Nephron progenitor cell (in vitro differentiated cells): ENCODE measurements around the gene POMGNT1.

Experiments
- DNase-seq: peaks from one replicate; pipeline ENCODE4 v3.0.0; 2021
- H3K27ac Mint-ChIP-seq: 2 replicates; pipeline ENCODE4 v1.8.0; 2021; ENCODE audit warnings: mild to moderate bottlenecking, moderate library complexity, mixed read lengths
- H3K27me3 Mint-ChIP-seq: 2 replicates; pipeline ENCODE4 v1.8.0; 2021; ENCODE audit warnings: mild to moderate bottlenecking, low read depth, mixed read lengths; ENCODE audit not compliant: poor library complexity
- H3K36me3 Mint-ChIP-seq: 2 replicates; pipeline ENCODE4 v1.8.0; 2021; ENCODE audit warnings: low read depth, mixed read lengths
- H3K4me1 Mint-ChIP-seq: 2 replicates; pipeline ENCODE4 v1.8.0; 2021; ENCODE audit warnings: mixed read lengths
- H3K4me3 Mint-ChIP-seq: 2 replicates; pipeline ENCODE4 v1.8.0; 2021; ENCODE audit warnings: mild to moderate bottlenecking, moderate library complexity, mixed read lengths
- H3K9me3 Mint-ChIP-seq: 2 replicates; pipeline ENCODE4 v1.8.0; 2021; ENCODE audit warnings: mild to moderate bottlenecking, moderate library complexity, mixed read lengths
- TF ChIP-seq, protein P1 (sequence below): fragments of 200-600 bp; sonication (generic); IDR thresholded peaks from 2 replicates; pipeline ENCODE4 v1.5.0; 2021; ENCODE audit warnings: antibody characterized with exemption

POMGNT1 gene

DNA sequence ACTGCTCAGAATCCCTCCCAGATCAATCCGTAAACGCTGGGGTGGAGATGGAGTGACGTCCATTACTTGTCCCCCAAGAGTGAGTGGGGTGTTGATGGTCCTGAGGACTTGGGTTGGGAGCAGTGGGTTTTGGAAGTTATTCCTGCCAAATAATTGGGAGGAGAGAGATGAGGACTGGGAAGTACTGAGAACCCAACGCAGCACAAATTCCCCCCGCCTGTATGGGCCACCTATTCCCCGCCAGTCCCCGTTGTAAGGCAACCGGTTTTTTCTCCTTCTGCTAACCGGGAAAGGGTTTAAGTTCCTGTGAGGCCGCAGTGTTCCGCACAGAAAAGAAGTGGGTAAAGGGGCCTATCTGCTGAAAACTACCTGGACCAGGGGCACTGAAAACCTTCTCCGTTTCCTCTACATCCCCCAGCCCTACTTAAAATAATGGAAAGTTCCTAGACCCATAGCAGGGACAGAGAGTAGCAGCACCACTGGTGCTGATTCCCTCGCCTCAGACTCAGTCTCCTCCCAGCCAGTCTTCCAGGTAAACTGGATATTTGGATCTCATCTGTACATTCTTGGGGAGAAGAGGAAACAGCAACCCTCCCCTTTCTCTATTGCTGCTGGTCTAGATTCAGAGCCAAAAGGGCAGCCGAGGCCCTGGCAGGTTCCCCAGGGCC, 5.6 kb upstream of the POMGNT1 start:
- peaks cover 44% of the 10 kb centered on the region for H3K4me1 Mint-ChIP-seq
- no peaks in the 10 kb centered on the region for H3K36me3 Mint-ChIP-seq
- no peaks in the 10 kb centered on the region for H3K9me3 Mint-ChIP-seq
- TF ChIP-seq, protein P1, sequence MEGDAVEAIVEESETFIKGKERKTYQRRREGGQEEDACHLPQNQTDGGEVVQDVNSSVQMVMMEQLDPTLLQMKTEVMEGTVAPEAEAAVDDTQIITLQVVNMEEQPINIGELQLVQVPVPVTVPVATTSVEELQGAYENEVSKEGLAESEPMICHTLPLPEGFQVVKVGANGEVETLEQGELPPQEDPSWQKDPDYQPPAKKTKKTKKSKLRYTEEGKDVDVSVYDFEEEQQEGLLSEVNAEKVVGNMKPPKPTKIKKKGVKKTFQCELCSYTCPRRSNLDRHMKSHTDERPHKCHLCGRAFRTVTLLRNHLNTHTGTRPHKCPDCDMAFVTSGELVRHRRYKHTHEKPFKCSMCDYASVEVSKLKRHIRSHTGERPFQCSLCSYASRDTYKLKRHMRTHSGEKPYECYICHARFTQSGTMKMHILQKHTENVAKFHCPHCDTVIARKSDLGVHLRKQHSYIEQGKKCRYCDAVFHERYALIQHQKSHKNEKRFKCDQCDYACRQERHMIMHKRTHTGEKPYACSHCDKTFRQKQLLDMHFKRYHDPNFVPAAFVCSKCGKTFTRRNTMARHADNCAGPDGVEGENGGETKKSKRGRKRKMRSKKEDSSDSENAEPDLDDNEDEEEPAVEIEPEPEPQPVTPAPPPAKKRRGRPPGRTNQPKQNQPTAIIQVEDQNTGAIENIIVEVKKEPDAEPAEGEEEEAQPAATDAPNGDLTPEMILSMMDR = no peak
- H3K27ac Mint-ChIP-seq = no peak overlapping the region
- H3K27me3 Mint-ChIP-seq = peaks cover 17% of the 10 kb centered on the region
- H3K4me3 Mint-ChIP-seq = peak overlapping the region; percentile 95
- no peak for DNase-seq

DNA sequence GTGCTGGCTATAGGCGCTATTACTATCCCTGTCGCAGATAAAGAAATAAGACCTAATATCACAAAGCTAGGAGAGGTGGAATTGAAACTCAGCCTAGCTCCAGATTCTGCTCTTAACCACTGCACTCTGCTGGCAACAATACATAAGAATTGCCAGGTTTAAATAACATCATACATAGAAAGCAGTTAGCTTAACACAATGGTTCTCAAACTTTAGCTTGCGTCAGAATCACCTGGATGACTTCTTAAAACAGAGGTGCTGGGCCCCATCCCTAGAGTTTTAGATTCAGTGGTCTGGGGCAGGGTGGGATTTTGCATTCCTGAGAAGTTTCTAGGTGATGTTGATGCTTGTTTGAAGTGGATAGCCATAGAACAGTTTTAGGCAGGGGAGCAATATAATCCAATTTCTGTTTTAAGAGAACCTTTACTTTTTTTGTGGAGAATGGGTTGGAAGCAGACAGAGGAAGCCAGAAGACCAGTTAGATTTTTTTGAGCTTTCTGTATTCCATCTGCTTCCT, 1.1 kb upstream of the POMGNT1 start:
- TF ChIP-seq, protein P1 = no peak
- H3K4me3 Mint-ChIP-seq = peak overlapping the region; percentile 82
- peaks cover 33% of the 10 kb centered on the region for H3K4me1 Mint-ChIP-seq
- H3K36me3 Mint-ChIP-seq = peaks cover 5% of the 10 kb centered on the region
- no peak overlapping the region for H3K27ac Mint-ChIP-seq
- H3K9me3 Mint-ChIP-seq = no peaks in the 10 kb centered on the region
- H3K27me3 Mint-ChIP-seq = peaks cover 12% of the 10 kb centered on the region
- DNase-seq = no peak

DNA sequence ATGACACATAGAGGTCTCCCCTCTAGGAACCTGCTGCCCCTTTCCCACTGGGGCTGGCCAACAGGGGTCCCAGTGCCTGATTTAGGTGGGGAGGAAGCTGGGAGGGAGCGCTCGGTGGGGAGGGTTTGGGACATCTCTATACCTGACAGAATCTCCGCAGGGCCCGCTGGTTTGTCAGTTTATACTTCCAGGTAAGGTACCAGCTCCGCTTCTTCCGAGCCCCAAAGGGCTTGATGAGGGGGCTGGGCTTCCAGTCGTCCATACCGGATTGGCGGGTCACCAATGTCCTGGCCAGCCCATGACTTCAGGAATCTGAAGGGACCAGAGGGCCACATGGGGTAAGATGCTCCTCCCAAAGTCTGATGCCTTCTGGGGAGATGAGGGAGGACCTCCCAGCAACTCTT, 672 bp downstream of the POMGNT1 start:
- Mint-ChIP-seq H3K9me3 (no peaks in the 10 kb centered on the region), H3K4me3 (peak overlapping the region; percentile 83), H3K36me3 (peaks cover 10% of the 10 kb centered on the region), H3K27ac (no peak overlapping the region), H3K4me1 (peaks cover 18% of the 10 kb centered on the region), H3K27me3 (peaks cover 9% of the 10 kb centered on the region)
- DNase-seq = no peak
- TF ChIP-seq, protein P1 = no peak

DNA sequence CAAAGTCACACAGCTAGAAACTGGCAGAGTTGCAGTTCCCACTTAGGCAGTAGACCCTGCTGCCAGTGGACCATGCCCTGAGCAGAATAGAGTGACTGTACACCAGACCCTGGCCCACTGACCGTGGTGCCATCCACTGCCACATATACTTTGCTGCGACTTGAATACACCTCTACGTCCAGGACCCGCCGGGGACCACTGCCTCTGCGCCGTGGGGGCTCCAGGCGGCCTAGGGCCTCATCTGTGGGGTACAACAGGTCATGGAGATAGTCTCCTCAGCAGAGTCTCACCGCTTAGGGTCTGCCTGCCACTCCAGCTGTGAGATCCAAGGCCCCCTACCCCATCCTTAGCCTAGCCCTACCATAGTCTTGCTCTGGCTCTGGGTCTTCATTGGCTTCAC, 1.6 kb downstream of the POMGNT1 start:
- peaks cover 11% of the 10 kb centered on the region for H3K36me3 Mint-ChIP-seq
- no peak overlapping the region for H3K27ac Mint-ChIP-seq
- TF ChIP-seq, protein P1 = no peak
- no peaks in the 10 kb centered on the region for H3K9me3 Mint-ChIP-seq
- peaks cover 8% of the 10 kb centered on the region for H3K27me3 Mint-ChIP-seq
- H3K4me1 Mint-ChIP-seq = peaks cover 16% of the 10 kb centered on the region
- DNase-seq = no peak
- H3K4me3 Mint-ChIP-seq = peak overlapping the region; percentile 83

DNA sequence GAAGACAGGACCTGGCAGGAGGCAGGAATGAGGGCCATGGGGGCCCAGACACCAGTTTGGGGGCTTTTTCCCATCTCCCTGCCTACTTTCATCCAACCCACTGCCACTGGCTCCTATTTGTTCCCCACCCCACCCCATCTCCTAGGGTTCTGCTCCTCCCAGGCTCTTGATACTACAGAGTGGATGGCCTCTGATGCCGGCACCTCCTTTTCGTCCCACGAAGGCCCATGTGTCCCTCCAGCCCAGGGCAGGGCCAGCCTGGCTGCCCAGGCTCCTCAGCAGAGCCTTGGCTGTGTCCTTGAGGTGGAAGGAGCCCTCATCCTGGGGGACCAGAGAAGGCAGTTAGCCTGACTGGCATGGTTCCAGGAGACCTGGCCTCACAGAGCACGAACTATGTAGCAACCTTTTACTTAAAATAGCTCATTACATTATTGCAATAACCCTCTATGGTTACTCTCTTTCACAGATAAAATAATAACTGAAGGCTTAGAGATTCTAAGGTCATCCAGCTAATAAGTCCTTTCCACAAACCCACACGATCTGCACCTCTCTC, 3.5 kb downstream of the POMGNT1 start:
- Mint-ChIP-seq H3K27ac (no peak overlapping the region), H3K36me3 (peaks cover 26% of the 10 kb centered on the region), H3K27me3 (peaks cover 3% of the 10 kb centered on the region), H3K4me3 (no peak overlapping the region), H3K9me3 (no peaks in the 10 kb centered on the region), H3K4me1 (peaks cover 8% of the 10 kb centered on the region)
- TF ChIP-seq, protein P1 = no peak
- no peak for DNase-seq
